Panc1 (cell line): Measurements from ENCODE around the gene SCO2.

Experiments
- TF ChIP-seq, protein P1 (sequence below): fragments of 450-650 bp; IDR thresholded peaks from 2 replicates; pipeline ENCODE4 v1.5.1; 2017; ENCODE audit warnings: mild to moderate bottlenecking
- TF ChIP-seq, protein P2 (sequence below), 2 experiments: IDR thresholded peaks; 2 replicates each; pipeline ENCODE4 v1.6.1; 2011 to 2012; ENCODE audit warnings: low read depth in 2 of 2, control low read depth in 1 of 2, low read length in 1 of 2, mild to moderate bottlenecking in 1 of 2, moderate library complexity in 1 of 2; ENCODE audit not compliant: insufficient read depth in 1 of 2

DNA sequence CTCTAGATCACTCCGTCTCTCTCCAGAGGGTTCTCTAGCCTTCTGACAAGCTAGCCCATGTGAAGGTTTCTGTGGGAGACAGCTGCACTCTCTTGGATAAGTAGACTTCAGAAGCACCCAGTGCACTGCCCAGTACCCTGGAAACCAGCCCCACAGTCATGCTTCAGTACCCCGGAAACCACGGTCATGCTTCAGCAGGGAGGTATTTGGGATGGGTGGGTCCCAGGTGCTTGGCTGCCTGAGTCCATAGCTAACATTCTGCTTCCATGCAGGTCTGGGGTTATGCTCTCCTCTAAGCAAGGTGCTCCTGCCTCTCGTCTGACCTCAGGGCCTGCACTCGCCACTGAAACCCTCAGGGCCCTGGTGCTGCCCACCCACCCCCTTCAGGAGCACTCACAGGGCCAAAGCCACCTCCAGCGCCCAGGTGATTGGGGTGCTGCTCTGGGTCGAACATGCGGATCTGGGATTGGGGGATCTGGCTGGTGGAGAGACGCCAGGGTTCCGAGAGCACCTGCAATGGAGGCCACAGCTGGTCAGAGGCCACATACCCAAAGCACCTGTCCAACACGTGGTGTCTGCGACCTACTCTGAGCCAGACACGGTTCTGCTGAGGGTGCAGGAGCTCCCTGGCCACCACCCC, 44.6 kb upstream of the SCO2 start:
- TF ChIP-seq, protein P1, sequence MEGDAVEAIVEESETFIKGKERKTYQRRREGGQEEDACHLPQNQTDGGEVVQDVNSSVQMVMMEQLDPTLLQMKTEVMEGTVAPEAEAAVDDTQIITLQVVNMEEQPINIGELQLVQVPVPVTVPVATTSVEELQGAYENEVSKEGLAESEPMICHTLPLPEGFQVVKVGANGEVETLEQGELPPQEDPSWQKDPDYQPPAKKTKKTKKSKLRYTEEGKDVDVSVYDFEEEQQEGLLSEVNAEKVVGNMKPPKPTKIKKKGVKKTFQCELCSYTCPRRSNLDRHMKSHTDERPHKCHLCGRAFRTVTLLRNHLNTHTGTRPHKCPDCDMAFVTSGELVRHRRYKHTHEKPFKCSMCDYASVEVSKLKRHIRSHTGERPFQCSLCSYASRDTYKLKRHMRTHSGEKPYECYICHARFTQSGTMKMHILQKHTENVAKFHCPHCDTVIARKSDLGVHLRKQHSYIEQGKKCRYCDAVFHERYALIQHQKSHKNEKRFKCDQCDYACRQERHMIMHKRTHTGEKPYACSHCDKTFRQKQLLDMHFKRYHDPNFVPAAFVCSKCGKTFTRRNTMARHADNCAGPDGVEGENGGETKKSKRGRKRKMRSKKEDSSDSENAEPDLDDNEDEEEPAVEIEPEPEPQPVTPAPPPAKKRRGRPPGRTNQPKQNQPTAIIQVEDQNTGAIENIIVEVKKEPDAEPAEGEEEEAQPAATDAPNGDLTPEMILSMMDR, result no peak
- TF ChIP-seq, protein P2, sequence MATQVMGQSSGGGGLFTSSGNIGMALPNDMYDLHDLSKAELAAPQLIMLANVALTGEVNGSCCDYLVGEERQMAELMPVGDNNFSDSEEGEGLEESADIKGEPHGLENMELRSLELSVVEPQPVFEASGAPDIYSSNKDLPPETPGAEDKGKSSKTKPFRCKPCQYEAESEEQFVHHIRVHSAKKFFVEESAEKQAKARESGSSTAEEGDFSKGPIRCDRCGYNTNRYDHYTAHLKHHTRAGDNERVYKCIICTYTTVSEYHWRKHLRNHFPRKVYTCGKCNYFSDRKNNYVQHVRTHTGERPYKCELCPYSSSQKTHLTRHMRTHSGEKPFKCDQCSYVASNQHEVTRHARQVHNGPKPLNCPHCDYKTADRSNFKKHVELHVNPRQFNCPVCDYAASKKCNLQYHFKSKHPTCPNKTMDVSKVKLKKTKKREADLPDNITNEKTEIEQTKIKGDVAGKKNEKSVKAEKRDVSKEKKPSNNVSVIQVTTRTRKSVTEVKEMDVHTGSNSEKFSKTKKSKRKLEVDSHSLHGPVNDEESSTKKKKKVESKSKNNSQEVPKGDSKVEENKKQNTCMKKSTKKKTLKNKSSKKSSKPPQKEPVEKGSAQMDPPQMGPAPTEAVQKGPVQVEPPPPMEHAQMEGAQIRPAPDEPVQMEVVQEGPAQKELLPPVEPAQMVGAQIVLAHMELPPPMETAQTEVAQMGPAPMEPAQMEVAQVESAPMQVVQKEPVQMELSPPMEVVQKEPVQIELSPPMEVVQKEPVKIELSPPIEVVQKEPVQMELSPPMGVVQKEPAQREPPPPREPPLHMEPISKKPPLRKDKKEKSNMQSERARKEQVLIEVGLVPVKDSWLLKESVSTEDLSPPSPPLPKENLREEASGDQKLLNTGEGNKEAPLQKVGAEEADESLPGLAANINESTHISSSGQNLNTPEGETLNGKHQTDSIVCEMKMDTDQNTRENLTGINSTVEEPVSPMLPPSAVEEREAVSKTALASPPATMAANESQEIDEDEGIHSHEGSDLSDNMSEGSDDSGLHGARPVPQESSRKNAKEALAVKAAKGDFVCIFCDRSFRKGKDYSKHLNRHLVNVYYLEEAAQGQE (IDR thresholded peaks at IDR 0.05; ENCODE audit: insufficient read depth in 1 of 2, low read depth in 2 of 2, low read length in 1 of 2), result no peak
